ENCODE measurements around the gene NLK.

NLK gene

DNA sequence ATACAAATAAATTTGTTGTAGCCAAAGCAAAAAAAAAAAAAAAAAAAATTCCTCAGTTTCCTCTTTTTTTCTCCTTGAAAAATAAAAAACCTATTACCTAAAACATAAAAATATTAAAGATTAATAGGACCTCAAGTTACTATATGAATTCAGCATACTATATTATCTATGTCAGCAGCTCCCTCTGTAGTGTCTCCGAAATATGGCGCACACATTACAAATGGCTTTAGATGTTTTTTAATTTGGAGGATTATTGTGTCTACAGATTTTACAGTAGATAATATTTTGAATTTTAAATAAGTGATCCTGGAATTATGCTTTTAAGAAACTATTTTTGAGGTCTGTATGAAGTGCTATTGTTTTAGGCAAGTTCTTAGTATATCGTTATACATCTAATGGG is 94.4 kb downstream of the NLK start:
- 0 out of 2 replicates have a peak, but pooled peaks cover 3% of the 10 kb centered on the region for H3K36me3 ChIP-seq (ENCODE audit: low read length)
- TF ChIP-seq, protein P1, sequence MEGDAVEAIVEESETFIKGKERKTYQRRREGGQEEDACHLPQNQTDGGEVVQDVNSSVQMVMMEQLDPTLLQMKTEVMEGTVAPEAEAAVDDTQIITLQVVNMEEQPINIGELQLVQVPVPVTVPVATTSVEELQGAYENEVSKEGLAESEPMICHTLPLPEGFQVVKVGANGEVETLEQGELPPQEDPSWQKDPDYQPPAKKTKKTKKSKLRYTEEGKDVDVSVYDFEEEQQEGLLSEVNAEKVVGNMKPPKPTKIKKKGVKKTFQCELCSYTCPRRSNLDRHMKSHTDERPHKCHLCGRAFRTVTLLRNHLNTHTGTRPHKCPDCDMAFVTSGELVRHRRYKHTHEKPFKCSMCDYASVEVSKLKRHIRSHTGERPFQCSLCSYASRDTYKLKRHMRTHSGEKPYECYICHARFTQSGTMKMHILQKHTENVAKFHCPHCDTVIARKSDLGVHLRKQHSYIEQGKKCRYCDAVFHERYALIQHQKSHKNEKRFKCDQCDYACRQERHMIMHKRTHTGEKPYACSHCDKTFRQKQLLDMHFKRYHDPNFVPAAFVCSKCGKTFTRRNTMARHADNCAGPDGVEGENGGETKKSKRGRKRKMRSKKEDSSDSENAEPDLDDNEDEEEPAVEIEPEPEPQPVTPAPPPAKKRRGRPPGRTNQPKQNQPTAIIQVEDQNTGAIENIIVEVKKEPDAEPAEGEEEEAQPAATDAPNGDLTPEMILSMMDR (IDR thresholded peaks at IDR 0.05; ENCODE audit: insufficient read depth, low read length, poor library complexity, severe bottlenecking), result no peak
- TF ChIP-seq EZH2phosphoT487 (conservative IDR thresholded peaks at IDR 0.05; ENCODE audit: low read length), result no peak
- no peak overlapping the region for H3K4me2 ChIP-seq (ENCODE audit: low read depth, low read length, poor library complexity, severe bottlenecking)
- no peak overlapping the region for H3K4me3 ChIP-seq (ENCODE audit: insufficient read depth, low read length, poor library complexity, severe bottlenecking)
- H3K9me2 ChIP-seq (replicated peaks; ENCODE audit: insufficient read depth, low read length), result no peaks in the 10 kb centered on the region
- no peaks in the 10 kb centered on the region for H3K27me3 ChIP-seq (ENCODE audit: low read length)
- no peaks in the 10 kb centered on the region for H3K9me3 ChIP-seq (ENCODE audit: insufficient read depth, low read length)
- H3F3A ChIP-seq (ENCODE audit: insufficient read depth), result no peaks in the 10 kb centered on the region
- H2AFZ ChIP-seq (ENCODE audit: low read depth, low read length, severe bottlenecking), result no peak overlapping the region
- H3K79me2 ChIP-seq (ENCODE audit: insufficient read depth, low read length), result no peaks in the 10 kb centered on the region
- H4K20me1 ChIP-seq (ENCODE audit: low read depth, low read length), result no peaks in the 10 kb centered on the region
- H3K27ac ChIP-seq (ENCODE audit: low read depth, low read length), result no peak overlapping the region
- H3K9ac ChIP-seq (ENCODE audit: low read length), result no peak overlapping the region

DNA sequence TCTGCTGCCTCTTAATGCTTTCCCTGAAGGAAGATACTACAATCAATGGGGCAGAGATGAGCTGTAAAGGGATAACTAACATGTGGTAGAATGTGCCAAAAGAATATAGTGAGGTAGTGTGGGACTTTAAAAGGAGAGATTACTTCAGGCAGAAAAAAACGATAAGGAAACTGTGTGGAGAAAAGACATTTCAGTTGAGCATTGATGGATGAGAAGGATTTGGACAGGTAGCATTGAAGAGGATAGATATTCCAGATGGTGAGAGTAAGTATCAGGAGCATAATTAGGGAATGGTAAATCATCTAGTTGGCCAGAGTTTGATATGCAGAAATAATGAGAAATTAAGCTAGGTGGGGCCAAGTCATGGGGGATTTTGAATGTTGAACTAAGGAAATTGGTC is 97.3 kb downstream of the NLK start:
- Histone ChIP-seq H4K20me1 (ENCODE audit: low read depth, low read length) (no peaks in the 10 kb centered on the region), H3K27me3 (ENCODE audit: low read length) (no peaks in the 10 kb centered on the region), H3F3A (ENCODE audit: insufficient read depth) (no peaks in the 10 kb centered on the region), H2AFZ (ENCODE audit: low read depth, low read length, severe bottlenecking) (no peak overlapping the region), H3K4me2 (ENCODE audit: low read depth, low read length, poor library complexity, severe bottlenecking) (no peak overlapping the region), H3K4me3 (ENCODE audit: insufficient read depth, low read length, poor library complexity, severe bottlenecking) (no peak overlapping the region), H3K9ac (ENCODE audit: low read length) (no peak overlapping the region), H3K27ac (ENCODE audit: low read depth, low read length) (no peak overlapping the region), H3K36me3 (ENCODE audit: low read length) (no peaks in the 10 kb centered on the region), H3K9me2 (replicated peaks; ENCODE audit: insufficient read depth, low read length) (no peaks in the 10 kb centered on the region), H3K9me3 (ENCODE audit: insufficient read depth, low read length) (no peaks in the 10 kb centered on the region), H3K79me2 (ENCODE audit: insufficient read depth, low read length) (no peaks in the 10 kb centered on the region)
- no peak for TF ChIP-seq EZH2phosphoT487 (conservative IDR thresholded peaks at IDR 0.05; ENCODE audit: low read length)

DNA sequence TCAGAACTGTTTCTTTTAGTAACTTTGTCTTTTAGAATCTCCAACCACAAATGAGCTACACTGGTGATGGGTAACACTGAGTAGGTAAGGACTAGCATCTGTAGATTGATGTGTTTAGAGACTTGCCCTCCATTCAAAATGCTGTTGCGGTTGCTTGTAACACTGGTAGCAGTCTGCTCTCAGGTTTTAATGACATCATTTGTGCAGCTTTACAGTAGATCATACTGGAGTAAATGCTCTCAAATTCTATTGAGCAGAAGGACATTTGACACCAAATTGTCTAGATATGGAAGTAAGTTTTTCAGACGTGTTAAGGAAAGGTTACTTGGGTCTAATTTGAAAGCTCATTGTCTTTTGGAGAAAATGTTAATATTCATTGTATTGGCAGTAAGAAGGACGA is 98.8 kb downstream of the NLK start:
- H3K4me3 ChIP-seq (ENCODE audit: insufficient read depth, low read length, poor library complexity, severe bottlenecking), result no peak overlapping the region
- no peaks in the 10 kb centered on the region for H3K9me3 ChIP-seq (ENCODE audit: insufficient read depth, low read length)
- H3K27me3 ChIP-seq (ENCODE audit: low read length), result no peaks in the 10 kb centered on the region
- H3K9ac ChIP-seq (ENCODE audit: low read length), result no peak overlapping the region
- no peaks in the 10 kb centered on the region for H3K9me2 ChIP-seq (replicated peaks; ENCODE audit: insufficient read depth, low read length)
- H3K27ac ChIP-seq (ENCODE audit: low read depth, low read length), result no peak overlapping the region
- H3K36me3 ChIP-seq (ENCODE audit: low read length), result no peaks in the 10 kb centered on the region
- no peaks in the 10 kb centered on the region for H3K79me2 ChIP-seq (ENCODE audit: insufficient read depth, low read length)
- H4K20me1 ChIP-seq (ENCODE audit: low read depth, low read length), result no peaks in the 10 kb centered on the region
- H3F3A ChIP-seq (ENCODE audit: insufficient read depth), result no peaks in the 10 kb centered on the region
- no peak overlapping the region for H3K4me2 ChIP-seq (ENCODE audit: low read depth, low read length, poor library complexity, severe bottlenecking)
- TF ChIP-seq, protein P1 (IDR thresholded peaks at IDR 0.05; ENCODE audit: insufficient read depth, low read length, poor library complexity, severe bottlenecking), result no peak
- TF ChIP-seq EZH2phosphoT487 (conservative IDR thresholded peaks at IDR 0.05; ENCODE audit: low read length), result no peak
- no peak overlapping the region for H2AFZ ChIP-seq (ENCODE audit: low read depth, low read length, severe bottlenecking)

DNA sequence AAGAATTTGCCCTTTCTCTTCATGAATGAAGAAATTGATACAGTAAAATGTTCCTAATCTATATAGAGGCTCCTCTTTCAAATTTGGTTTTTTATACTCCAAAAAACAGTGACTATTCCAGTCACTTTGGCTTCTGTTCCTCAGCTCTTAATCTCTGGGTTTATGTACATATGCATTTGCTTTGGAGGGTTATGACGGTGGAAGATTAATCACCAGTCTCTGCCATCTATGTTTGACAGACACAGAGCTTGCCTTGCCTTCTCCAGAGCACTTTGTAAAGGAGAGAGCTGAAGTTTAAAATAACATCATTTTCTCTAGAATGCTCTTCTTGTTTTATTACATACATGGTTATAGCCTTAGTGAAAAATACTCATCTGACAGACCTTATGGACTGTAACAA is 99.3 kb downstream of the NLK start:
- Histone ChIP-seq H3K9me2 (replicated peaks; ENCODE audit: insufficient read depth, low read length) (no peaks in the 10 kb centered on the region), H3K27me3 (ENCODE audit: low read length) (no peaks in the 10 kb centered on the region), H3K9ac (ENCODE audit: low read length) (no peak overlapping the region), H3K79me2 (ENCODE audit: insufficient read depth, low read length) (no peaks in the 10 kb centered on the region), H3K4me2 (ENCODE audit: low read depth, low read length, poor library complexity, severe bottlenecking) (no peak overlapping the region), H3F3A (ENCODE audit: insufficient read depth) (no peaks in the 10 kb centered on the region), H3K4me3 (ENCODE audit: insufficient read depth, low read length, poor library complexity, severe bottlenecking) (no peak overlapping the region), H3K36me3 (ENCODE audit: low read length) (no peaks in the 10 kb centered on the region), H3K9me3 (ENCODE audit: insufficient read depth, low read length) (no peaks in the 10 kb centered on the region), H3K27ac (ENCODE audit: low read depth, low read length) (no peak overlapping the region), H4K20me1 (ENCODE audit: low read depth, low read length) (no peaks in the 10 kb centered on the region), H2AFZ (ENCODE audit: low read depth, low read length, severe bottlenecking) (no peak overlapping the region)
- no peak for TF ChIP-seq EZH2phosphoT487 (conservative IDR thresholded peaks at IDR 0.05; ENCODE audit: low read length)
- TF ChIP-seq, protein P1 (IDR thresholded peaks at IDR 0.05; ENCODE audit: insufficient read depth, low read length, poor library complexity, severe bottlenecking), result no peak

Data from SU-DHL-6 (cell line).